Gastroesophageal sphincter (tissue), 3 donors: ENCODE data around the gene RLIM.

Experiments used
- CTCF ChIP-seq, 4 experiments: fragments of 200-600 bp in 2 of 4; fragments of 450-650 bp in 2 of 4; sonication (generic) in 1 of 4; IDR thresholded peaks; one replicate each; pipeline ENCODE4 v1.5.1; 2017 to 2019; ENCODE audit warnings: antibody characterized with exemption in 4 of 4, mild to moderate bottlenecking in 2 of 4, moderate library complexity in 2 of 4
- POLR2A ChIP-seq, 2 donors: fragments of 450-650 bp; IDR thresholded peaks; one replicate each; pipeline ENCODE4 v1.6.1; 2017; ENCODE audit warnings: antibody characterized with exemption in 2 of 2, mild to moderate bottlenecking in 2 of 2, moderate library complexity in 1 of 2

GRCh38 chrX:74546984-74547383 lies 67.4 kb downstream of the RLIM start:
- TF ChIP-seq CTCF (IDR thresholded peaks at IDR 0.05) (no peak), POLR2A (IDR thresholded peaks at IDR 0.05) (no peak)
